HG02763 (cell line): ENCODE data around the gene PRELID1.
"Not testable (repeated sequence)": the region's sequence is repeated elsewhere in the genome, so short reads cannot be mapped to it uniquely, and the experiment has no call there.

Experiments used
- ATAC-seq: cut with Tn5 transposase; IDR thresholded peaks from one replicate; pipeline ENCODE4 v1.9.1; 2021; ENCODE audit warnings: mild to moderate bottlenecking, moderate library complexity; ENCODE audit not compliant: unreplicated experiment

PRELID1 gene

DNA sequence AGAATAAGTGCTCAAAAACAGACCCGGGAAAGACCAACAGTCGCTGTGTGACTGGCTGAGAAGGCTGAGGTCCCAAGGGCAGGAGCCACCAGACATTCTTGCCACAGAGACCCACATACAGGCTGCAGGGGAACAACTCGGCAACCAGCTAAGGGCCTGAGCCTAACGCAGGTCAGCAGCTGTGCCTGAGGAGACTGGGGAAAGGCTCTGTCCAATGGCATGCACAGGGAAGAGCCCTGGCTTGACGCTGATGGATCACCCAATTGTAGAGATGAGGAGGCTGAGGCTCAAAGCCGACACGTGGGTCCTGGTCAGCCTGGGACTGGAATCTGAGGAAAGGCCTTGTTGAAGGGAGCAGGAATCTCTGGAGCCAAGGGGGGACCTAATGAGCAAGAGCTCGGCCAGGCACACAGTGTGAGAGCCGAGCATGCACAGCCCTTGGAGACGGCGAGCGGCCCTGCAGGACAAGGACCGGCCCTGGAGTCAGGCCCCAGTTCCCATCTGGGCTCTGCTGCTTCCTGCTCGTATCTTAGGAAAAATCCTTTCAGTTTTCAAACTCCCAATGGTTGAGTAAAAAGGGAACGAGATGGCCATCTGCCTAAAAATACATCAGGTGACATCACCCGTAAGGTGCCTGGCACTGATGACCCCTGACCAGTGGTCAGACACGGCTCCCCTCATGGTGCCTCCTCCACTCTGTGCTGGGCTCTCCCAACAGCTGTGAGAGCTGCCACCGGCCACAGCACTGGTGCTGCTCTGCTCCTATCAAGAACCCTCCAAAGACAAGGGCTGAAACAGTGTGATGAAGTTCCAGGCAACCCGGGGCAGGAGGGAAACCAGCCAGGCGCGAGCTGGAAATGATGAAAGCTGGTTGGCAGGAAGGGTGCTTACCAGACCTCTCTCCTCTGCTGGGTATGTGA is 31.4 kb downstream of the PRELID1 start:
- no peak for ATAC-seq

GRCh38 chr5:177335701-177336065 is 32.1 kb downstream of the PRELID1 start:
- ATAC-seq = no peak

DNA sequence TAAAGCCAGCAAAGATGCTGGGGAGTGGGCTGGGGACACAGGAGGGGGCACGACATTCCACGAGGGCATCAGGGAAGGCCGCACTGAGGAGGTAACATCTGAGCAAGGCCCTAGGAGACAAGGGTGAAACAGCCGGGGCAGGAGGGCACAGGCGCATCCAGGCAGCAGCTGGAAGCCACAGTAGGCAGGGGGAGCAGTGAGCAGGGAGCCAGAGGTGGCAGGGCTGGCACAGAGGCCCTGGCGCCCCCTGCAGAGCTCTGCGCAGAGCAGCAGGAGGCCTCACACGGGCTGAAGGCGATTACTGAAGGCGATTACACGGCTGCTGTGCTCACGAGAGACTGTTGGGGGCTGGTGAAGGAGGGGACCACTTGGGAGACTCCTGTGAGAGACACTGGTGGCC is 32.5 kb downstream of the PRELID1 start:
- no peak for ATAC-seq

- no peak for ATAC-seq
These were observed 33.2 kb downstream of the PRELID1 start for GRCh38 chr5:177336603-177337494.

DNA sequence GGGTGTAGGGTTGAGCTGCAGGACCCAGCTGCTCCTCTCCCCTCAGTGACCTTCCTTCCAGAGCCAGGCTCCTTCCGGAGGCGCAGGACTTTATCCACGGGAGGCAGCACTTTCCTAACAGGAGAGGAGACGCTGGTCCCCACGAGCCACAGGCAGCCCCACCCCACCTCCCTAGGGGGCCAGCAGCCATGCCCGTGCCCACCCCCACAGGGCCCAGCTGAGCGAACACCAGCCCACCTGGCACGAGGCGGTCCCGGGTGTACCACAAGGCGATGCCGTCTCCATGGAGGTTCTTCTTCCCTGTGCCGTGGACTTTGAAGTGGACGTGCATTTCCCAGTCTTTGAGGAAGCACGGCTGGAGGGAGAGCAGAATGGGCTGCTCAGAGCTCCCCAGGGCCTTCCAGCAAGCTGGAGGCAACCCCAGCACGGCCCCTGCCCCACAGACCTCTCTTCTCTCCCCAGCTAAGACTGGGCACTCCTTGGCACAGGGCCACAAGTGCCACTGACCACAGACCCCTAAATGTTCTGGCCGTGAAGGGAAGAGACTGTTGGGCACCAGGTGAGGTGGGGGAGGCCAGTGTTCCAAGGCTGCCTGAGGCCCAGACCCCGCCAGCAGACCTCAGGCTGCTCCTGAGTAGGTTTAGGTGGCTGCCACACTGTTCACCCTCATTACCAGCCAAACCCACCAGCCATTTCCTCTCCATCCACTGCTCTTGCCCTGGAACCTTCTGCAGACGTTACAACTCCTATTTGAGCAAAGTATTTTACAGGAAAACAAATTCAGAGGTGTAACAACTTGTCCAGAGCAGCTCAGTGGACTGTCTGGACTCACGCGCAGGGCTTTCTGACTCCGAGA is 34.9 kb downstream of the PRELID1 start:
- no peak for ATAC-seq

GRCh38 chr5:177339107-177339638 is 35.6 kb downstream of the PRELID1 start:
- ATAC-seq = no peak

DNA sequence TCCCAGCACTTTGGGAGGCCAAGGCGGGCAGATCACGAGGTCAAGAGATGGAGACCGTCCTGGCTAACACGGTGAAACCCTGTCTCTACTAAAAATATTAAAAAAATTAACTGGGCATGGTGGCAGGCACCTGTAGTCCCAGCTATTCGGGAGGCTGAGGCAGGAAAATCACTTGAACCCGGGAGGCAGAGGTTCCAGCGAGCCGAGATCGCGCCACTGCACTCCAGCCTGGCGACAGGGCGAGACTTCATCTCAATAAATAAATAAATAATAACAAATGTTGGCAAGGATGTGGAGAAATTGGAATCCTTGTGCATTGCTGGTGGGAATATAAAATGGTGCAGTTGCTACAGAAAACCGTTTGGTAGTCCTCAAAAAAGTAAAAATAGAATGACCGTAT is 39.4 kb downstream of the PRELID1 start:
- not testable (repeated sequence) for ATAC-seq

DNA sequence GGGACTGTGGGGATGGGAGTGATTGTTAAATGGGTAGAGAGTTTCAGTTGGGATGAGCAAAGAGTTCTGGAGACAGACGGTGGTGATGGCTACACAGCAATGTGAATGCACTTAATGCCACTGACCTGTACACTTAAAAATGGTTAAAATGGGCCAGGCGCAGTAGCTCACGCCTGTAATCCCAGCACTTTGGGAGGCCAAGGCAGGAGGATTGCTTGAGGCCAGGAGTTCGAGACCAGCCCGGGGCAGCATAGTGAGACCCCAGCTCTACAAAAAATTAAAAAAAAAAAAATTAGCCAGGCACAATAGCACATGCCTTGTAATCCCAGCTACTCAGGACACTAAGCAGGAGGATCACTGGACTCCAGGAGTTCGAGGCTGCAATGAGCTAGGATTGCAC is 40.2 kb downstream of the PRELID1 start:
- no peak for ATAC-seq

DNA sequence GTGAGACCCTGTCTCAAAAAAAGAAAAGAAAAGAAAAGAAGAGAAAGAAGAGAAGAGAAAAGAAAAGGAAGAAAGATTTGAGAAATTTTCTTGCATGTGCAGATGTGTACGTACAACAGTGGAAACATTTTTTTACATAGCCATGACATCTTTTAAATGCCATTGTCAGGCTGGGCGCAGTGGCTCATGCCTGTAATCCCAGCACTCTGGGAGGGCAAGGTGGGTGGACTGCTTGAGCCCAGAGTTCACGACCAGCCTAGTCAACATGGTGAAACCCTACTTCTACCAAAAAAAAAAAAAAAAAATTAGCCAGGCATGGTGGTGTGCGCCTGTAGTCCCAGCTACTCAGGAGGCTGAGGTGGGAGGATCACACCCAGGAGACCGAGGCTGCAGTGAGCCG is 41.3 kb downstream of the PRELID1 start:
- ATAC-seq = no peak

DNA sequence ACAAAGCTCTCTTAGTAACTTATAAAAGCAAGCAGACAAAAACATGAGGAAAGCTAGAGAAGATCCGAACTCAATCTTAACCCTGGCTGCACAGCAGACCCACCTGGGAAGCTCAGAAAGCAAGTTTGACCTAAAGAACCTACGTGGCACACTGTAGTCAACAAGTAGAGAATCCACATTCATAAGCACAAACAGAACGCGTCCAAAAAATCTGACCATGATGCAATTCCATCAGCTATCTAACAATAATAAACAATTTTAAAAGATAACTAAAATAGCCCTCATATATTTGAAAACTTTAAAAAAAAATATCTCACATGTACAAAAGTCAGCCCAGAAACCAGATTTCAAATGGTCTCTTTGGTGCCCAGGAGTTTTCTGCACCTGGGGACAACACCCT is 43.2 kb downstream of the PRELID1 start:
- ATAC-seq = no peak

- no peak for ATAC-seq
These were observed 44.1 kb downstream of the PRELID1 start for GRCh38 chr5:177347699-177348098.

GRCh38 chr5:177349362-177349647 is 45.7 kb downstream of the PRELID1 start:
- ATAC-seq = no peak

GRCh38 chr5:177349762-177350161 is 46.2 kb downstream of the PRELID1 start:
- ATAC-seq = no peak

GRCh38 chr5:177350776-177351391 is 47.3 kb downstream of the PRELID1 start:
- ATAC-seq = no peak

GRCh38 chr5:177351392-177352329 is 48.1 kb downstream of the PRELID1 start, which contains the start of gene LMAN2:
Gene LMAN2, minus strand, starts transcription at chr5:177351668. Its CDS starts 21 bp downstream, at chr5:177351647.
- ATAC-seq = peak; percentile 92

DNA sequence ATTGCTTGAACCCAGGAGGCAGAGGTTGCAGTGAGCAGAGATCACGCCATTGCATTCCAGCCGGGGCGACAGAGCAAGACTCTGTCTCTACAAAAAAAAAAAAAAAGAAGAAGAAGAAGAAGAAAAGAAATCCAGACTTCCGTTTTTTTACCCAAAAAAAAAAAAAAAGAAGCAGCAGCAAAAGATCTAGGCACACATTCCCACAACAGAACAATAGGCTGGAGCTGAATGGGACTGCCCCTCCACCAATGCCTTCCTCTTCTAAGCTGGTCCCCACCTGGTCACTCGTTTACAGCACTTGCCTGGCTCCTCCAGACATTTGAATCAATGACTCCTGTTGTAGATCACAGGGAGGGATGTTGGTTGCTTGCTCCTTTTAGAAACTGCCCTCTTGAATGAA is 49.5 kb downstream of the PRELID1 start:
- no peak for ATAC-seq

- no peak for ATAC-seq
These were observed 50.7 kb downstream of the PRELID1 start for GRCh38 chr5:177354256-177354655.

GRCh38 chr5:177354711-177355110 is 51.1 kb downstream of the PRELID1 start:
- ATAC-seq = no peak

DNA sequence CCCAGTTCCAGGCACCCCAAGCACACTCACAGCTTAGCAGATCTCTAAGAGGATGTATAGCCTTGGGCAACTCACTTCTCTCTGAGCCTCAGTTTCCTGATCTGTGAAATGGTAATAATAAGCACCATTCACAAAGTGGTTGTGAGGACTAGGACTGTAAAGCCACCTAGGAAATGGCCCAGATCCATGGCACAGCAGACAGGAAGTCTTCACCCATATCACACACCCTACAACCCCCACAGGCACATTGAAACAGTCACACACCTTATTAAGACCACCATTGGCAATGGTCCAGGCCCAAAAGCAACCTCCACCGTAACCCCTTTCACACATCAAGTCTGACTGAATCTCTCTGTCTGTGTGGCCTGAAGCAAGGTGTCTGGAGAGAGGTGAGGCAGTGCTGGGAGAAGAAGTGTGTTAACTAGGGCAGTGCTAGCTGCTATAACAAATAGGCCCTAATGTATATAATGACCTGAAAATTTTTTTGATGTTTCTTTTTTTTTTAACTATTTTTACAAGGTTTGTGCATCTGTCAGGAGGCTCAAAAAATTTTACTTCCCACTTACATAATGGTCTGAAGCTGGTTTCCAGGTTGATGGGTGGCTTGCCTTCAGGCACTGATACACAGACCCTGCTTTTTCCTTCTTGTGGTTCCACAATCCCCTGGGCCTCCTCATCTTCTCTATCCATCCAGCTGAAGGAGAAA is 51.7 kb downstream of the PRELID1 start:
- no peak for ATAC-seq
